H9 (cell line): ENCODE data around the gene CASK. TPM values are rescaled to one million over a fixed set of nuclear protein-coding genes. Genes with fewer than 3 reads are reported as not detected.

Source experiments
- DNase-seq: peaks from one replicate; pipeline ENCODE4 v3.0.0-alpha.2; 2017
- H2AFZ ChIP-seq: one replicate; pipeline ENCODE4 v1.6.1; 2013; ENCODE audit warnings: mild to moderate bottlenecking, low read length, control low read depth, moderate library complexity
- H2AK5ac ChIP-seq: 2 replicates; pipeline ENCODE4 v1.6.1; 2013; ENCODE audit warnings: low read length, control low read depth, mixed read lengths; ENCODE audit not compliant: insufficient read length
- H2BK120ac ChIP-seq: one replicate; pipeline ENCODE4 v1.6.1; 2013; ENCODE audit warnings: low read depth, mild to moderate bottlenecking, low read length, control low read depth, inconsistent platforms; ENCODE audit not compliant: poor library complexity, severe bottlenecking
- H2BK12ac ChIP-seq: 2 replicates; pipeline ENCODE4 v1.6.1; 2013; ENCODE audit warnings: low read length, control low read depth, mixed read lengths, low read depth; ENCODE audit not compliant: insufficient read length
- H2BK15ac ChIP-seq: 2 replicates; pipeline ENCODE4 v1.6.1; 2013; ENCODE audit warnings: low read depth, low read length, control low read depth
- H2BK20ac ChIP-seq: one replicate; pipeline ENCODE4 v1.6.1; 2013; ENCODE audit warnings: low read depth, mild to moderate bottlenecking, low read length, control low read depth, inconsistent platforms; ENCODE audit not compliant: poor library complexity, severe bottlenecking
- H2BK5ac ChIP-seq: 2 replicates; pipeline ENCODE4 v1.6.1; 2013; ENCODE audit warnings: low read length, control low read depth, mixed read lengths; ENCODE audit not compliant: insufficient read length
- H3K14ac ChIP-seq: 2 replicates; pipeline ENCODE4 v1.6.1; 2013; ENCODE audit warnings: low read length, control low read depth; ENCODE audit not compliant: insufficient read depth
- H3K18ac ChIP-seq: 2 replicates; pipeline ENCODE4 v1.6.1; 2013; ENCODE audit warnings: low read depth, mild to moderate bottlenecking, mixed read lengths, low read length, control low read depth; ENCODE audit not compliant: insufficient read length
- H3K23ac ChIP-seq: 2 replicates; pipeline ENCODE4 v1.6.1; 2013; ENCODE audit warnings: low read length, control low read depth, mixed read lengths, low read depth; ENCODE audit not compliant: insufficient read length
- H3K23me2 ChIP-seq: 2 replicates; pipeline ENCODE4 v1.6.1; 2013; ENCODE audit warnings: low read depth, mild to moderate bottlenecking, mixed read lengths, low read length, control low read depth; ENCODE audit not compliant: insufficient read length, poor library complexity, severe bottlenecking
- H3K27ac ChIP-seq: 2 replicates; pipeline ENCODE4 v1.5.1; 2013; ENCODE audit warnings: low read length, control low read depth, mixed read lengths, low read depth; ENCODE audit not compliant: insufficient read length
- H3K27me3 ChIP-seq: 2 replicates; pipeline ENCODE4 v1.6.1; 2013; ENCODE audit warnings: low read length, control low read depth, inconsistent platforms; ENCODE audit not compliant: insufficient read depth
- H3K4ac ChIP-seq: 2 replicates; pipeline ENCODE4 v1.6.1; 2013; ENCODE audit warnings: low read depth, mild to moderate bottlenecking, control low read depth, inconsistent platforms, low read length, moderate library complexity
- H3K4me1 ChIP-seq: 2 replicates; pipeline ENCODE4 v1.6.1; 2013; ENCODE audit warnings: low read length, control low read depth, inconsistent platforms; ENCODE audit not compliant: insufficient read depth
- H3K4me2 ChIP-seq: 2 replicates; pipeline ENCODE4 v1.6.1; 2013; ENCODE audit warnings: low read length, control low read depth, mixed read lengths; ENCODE audit not compliant: insufficient read length, insufficient read depth
- H3K56ac ChIP-seq: 2 replicates; pipeline ENCODE4 v1.6.1; 2013; ENCODE audit warnings: low read depth, mild to moderate bottlenecking, mixed read lengths, low read length, control low read depth; ENCODE audit not compliant: insufficient read length
- H3K79me1 ChIP-seq: 2 replicates; pipeline ENCODE4 v1.6.1; 2013; ENCODE audit warnings: low read depth, mild to moderate bottlenecking, moderate library complexity, low read length, control low read depth, inconsistent platforms; ENCODE audit not compliant: insufficient read depth, poor library complexity, severe bottlenecking
- H3K79me2 ChIP-seq: 2 replicates; pipeline ENCODE4 v1.6.1; 2013; ENCODE audit warnings: low read length, control low read depth, inconsistent platforms; ENCODE audit not compliant: insufficient read depth
- H3K9ac ChIP-seq: 2 replicates; pipeline ENCODE4 v1.6.1; 2013; ENCODE audit warnings: low read length, control low read depth, mixed read lengths; ENCODE audit not compliant: insufficient read length; ENCODE audit errors: extremely low read depth
- H3K9me3 ChIP-seq: one replicate; pipeline ENCODE4 v1.6.1; 2013; ENCODE audit warnings: low read depth, low read length, inconsistent platforms; ENCODE audit not compliant: control insufficient read depth
- H3T11ph ChIP-seq: one replicate; pipeline ENCODE4 v1.6.1; 2013; ENCODE audit warnings: mild to moderate bottlenecking, low read length, control low read depth, inconsistent platforms
- H4K20me1 ChIP-seq: one replicate; pipeline ENCODE4 v1.6.1; 2013; ENCODE audit not compliant: control insufficient read depth, insufficient read length, insufficient read depth
- H4K5ac ChIP-seq: 2 replicates; pipeline ENCODE4 v1.6.1; 2013; ENCODE audit warnings: low read depth, mild to moderate bottlenecking, mixed read lengths, low read length, control low read depth; ENCODE audit not compliant: insufficient read length
- H4K8ac ChIP-seq: replicated peaks from 2 replicates; pipeline ENCODE4 v1.6.1; 2013; ENCODE audit warnings: low read length, control low read depth, mixed read lengths, low read depth; ENCODE audit not compliant: insufficient read length
- H4K91ac ChIP-seq: 2 replicates; pipeline ENCODE4 v1.6.1; 2013; ENCODE audit warnings: low read depth, mild to moderate bottlenecking, moderate library complexity, mixed read lengths, low read length, control low read depth; ENCODE audit not compliant: insufficient read length
- H3K27ac Mint-ChIP-seq, 3 experiments: 2 replicates in 2 of 3; 3 replicates in 1 of 3; pipeline ENCODE4 v1.8.0; 2020 to 2021; ENCODE audit warnings: mixed read lengths in 3 of 3, mild to moderate bottlenecking in 1 of 3, moderate library complexity in 1 of 3
- H3K27me3 Mint-ChIP-seq: 2 replicates; pipeline ENCODE4 v1.8.0; 2021; ENCODE audit warnings: low read depth, mild to moderate bottlenecking, moderate library complexity, mixed read lengths
- H3K36me3 Mint-ChIP-seq, 3 experiments: 2 replicates in 2 of 3; 3 replicates in 1 of 3; pipeline ENCODE4 v1.8.0; 2020 to 2021; ENCODE audit warnings: low read depth in 3 of 3, mixed read lengths in 3 of 3; ENCODE audit not compliant: insufficient read depth in 1 of 3
- H3K4me1 Mint-ChIP-seq, 2 experiments: 2 replicates each; pipeline ENCODE4 v1.8.0; 2020; ENCODE audit warnings: mixed read lengths in 2 of 2
- H3K4me3 Mint-ChIP-seq, 2 experiments: 2 replicates in 1 of 2; 3 replicates in 1 of 2; pipeline ENCODE4 v1.8.0; 2020 to 2021; ENCODE audit warnings: mild to moderate bottlenecking in 2 of 2, mixed read lengths in 2 of 2, moderate library complexity in 1 of 2
- H3K9me3 Mint-ChIP-seq, 2 experiments: 2 replicates in 1 of 2; 3 replicates in 1 of 2; pipeline ENCODE4 v1.8.0; 2020; ENCODE audit warnings: mild to moderate bottlenecking in 2 of 2, mixed read lengths in 2 of 2, moderate library complexity in 1 of 2
- total RNA-seq: library from RNA; stranded (reverse); gene quantifications from 2 replicates; pipeline ENCODE4 v1.2.1, GENCODE V29; 2021
- TF ChIP-seq, protein P1 (sequence below): fragments of 200-600 bp; sonication (generic); conservative IDR thresholded peaks from 3 replicates; pipeline ENCODE4 v1.8.0; 2021; ENCODE audit warnings: antibody characterized with exemption, mild to moderate bottlenecking

The CASK gene
- total RNA-seq, 1 experiment from 2014 or later, result 44.1 TPM

DNA sequence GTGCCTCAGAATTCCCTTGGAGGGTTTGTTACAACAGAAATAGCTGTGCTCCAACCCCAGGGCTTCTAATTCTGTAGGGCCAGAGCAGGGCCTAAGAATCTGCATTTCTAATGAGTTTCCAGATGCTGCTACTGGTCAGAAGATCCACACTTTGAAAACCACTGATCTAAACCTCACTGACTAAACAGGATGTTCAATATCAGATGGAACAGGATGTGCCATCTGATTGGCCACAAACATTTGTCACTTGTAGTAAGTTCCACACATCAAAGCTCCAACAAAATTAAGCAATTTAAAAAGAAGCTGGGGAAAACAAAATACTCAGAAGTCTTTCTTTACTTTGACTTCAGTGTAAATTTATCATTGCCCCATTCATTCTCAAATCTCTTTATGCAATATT lies 14.3 kb downstream of the CASK start:
- peaks cover 28% of the 10 kb centered on the region; the same call in 1 of the 2 replicates for H3K79me2 ChIP-seq
- H2AK5ac ChIP-seq, result no peak overlapping the region
- no peak for DNase-seq
- Mint-ChIP-seq H3K4me1 (peaks cover 5% of the 10 kb centered on the region in 2 experiments; a peak in 1 of 4 replicates), H3K4me3 (no peak overlapping the region), H3K27ac (no peak overlapping the region), H3K9me3 (peaks cover 47 to 56% of the 10 kb centered on the region in 2 experiments), H3K36me3 (peaks cover 15 to 37% (median 29%) of the 10 kb centered on the region in 3 experiments), H3K27me3 (no peaks in the 10 kb centered on the region)
- no peak overlapping the region for H3K23ac ChIP-seq
- H3K27me3 ChIP-seq, result no peaks in the 10 kb centered on the region
- no peak overlapping the region for H2AFZ ChIP-seq
- TF ChIP-seq, protein P1, sequence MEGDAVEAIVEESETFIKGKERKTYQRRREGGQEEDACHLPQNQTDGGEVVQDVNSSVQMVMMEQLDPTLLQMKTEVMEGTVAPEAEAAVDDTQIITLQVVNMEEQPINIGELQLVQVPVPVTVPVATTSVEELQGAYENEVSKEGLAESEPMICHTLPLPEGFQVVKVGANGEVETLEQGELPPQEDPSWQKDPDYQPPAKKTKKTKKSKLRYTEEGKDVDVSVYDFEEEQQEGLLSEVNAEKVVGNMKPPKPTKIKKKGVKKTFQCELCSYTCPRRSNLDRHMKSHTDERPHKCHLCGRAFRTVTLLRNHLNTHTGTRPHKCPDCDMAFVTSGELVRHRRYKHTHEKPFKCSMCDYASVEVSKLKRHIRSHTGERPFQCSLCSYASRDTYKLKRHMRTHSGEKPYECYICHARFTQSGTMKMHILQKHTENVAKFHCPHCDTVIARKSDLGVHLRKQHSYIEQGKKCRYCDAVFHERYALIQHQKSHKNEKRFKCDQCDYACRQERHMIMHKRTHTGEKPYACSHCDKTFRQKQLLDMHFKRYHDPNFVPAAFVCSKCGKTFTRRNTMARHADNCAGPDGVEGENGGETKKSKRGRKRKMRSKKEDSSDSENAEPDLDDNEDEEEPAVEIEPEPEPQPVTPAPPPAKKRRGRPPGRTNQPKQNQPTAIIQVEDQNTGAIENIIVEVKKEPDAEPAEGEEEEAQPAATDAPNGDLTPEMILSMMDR, result no peak
- no peak overlapping the region for H2BK20ac ChIP-seq
- no peak overlapping the region for H4K91ac ChIP-seq
- H4K5ac ChIP-seq, result no peak overlapping the region
- H2BK5ac ChIP-seq, result no peak overlapping the region
- H3K56ac ChIP-seq, result no peak overlapping the region
- H3K9me3 ChIP-seq, result no peaks in the 10 kb centered on the region
- no peaks in the 10 kb centered on the region for H4K20me1 ChIP-seq
- H2BK15ac ChIP-seq, result no peak overlapping the region
- no peak overlapping the region for H3K4ac ChIP-seq
- H3K14ac ChIP-seq, result no peak overlapping the region
- H2BK12ac ChIP-seq, result no peak overlapping the region
- no peak overlapping the region for H3K4me2 ChIP-seq
- no peak overlapping the region for H3T11ph ChIP-seq
- no peak overlapping the region for H3K27ac ChIP-seq
- peaks cover 10% of the 10 kb centered on the region for H3K79me1 ChIP-seq
- H3K9ac ChIP-seq, result no peak overlapping the region
- H2BK120ac ChIP-seq, result no peak overlapping the region
- H3K4me1 ChIP-seq, result no peaks in the 10 kb centered on the region
- H4K8ac ChIP-seq, result no peak overlapping the region
- H3K23me2 ChIP-seq, result no peaks in the 10 kb centered on the region
- no peak overlapping the region for H3K18ac ChIP-seq
